Smooth muscle cell (in vitro differentiated cells): ENCODE data around the gene CNTNAP2. TPM values are rescaled to one million over a fixed set of nuclear protein-coding genes. Genes with fewer than 3 reads are reported as not detected.

ENCODE experiments used
- DNase-seq: peaks from one replicate; lab custom pipeline; 2025; ENCODE audit not compliant: unreplicated experiment; lab: John Stamatoyannopoulos, UW
- H2AFZ ChIP-seq: fragments of 200-600 bp; sonication (generic); 2 replicates; pipeline ENCODE4 v1.6.0; 2016; ENCODE audit warnings: antibody characterized with exemption, low read depth, mild to moderate bottlenecking
- H3F3A ChIP-seq: fragments of 200-600 bp; sonication (generic); 2 replicates; pipeline ENCODE4 v1.6.0; 2017; ENCODE audit warnings: antibody characterized with exemption, low read depth
- H3K27ac ChIP-seq: fragments of 200-600 bp; sonication (generic); 2 replicates; pipeline ENCODE4 v1.5.1; 2016; ENCODE audit warnings: low read depth, mild to moderate bottlenecking
- H3K27me3 ChIP-seq: fragments of 200-600 bp; sonication (generic); 2 replicates; pipeline ENCODE4 v1.6.1; 2016; ENCODE audit warnings: low read depth, mild to moderate bottlenecking
- H3K36me3 ChIP-seq: fragments of 200-600 bp; sonication (generic); 2 replicates; pipeline ENCODE4 v1.5.1; 2016; ENCODE audit warnings: low read depth
- H3K4me1 ChIP-seq: fragments of 200-600 bp; sonication (generic); 2 replicates; pipeline ENCODE4 v1.5.1; 2016; ENCODE audit warnings: low read depth
- H3K4me2 ChIP-seq: fragments of 200-600 bp; sonication (generic); 2 replicates; pipeline ENCODE4 v1.6.0; 2016; ENCODE audit warnings: mild to moderate bottlenecking
- H3K4me3 ChIP-seq: fragments of 200-600 bp; sonication (generic); 2 replicates; pipeline ENCODE4 v1.5.1; 2016; ENCODE audit warnings: mild to moderate bottlenecking
- H3K79me2 ChIP-seq: fragments of 200-600 bp; sonication (generic); 2 replicates; pipeline ENCODE4 v1.6.0; 2016; ENCODE audit warnings: low read depth, mild to moderate bottlenecking
- H3K9ac ChIP-seq: fragments of 200-600 bp; sonication (generic); 2 replicates; pipeline ENCODE4 v1.6.0; 2016; ENCODE audit warnings: low read depth
- H3K9me3 ChIP-seq: fragments of 200-600 bp; sonication (generic); replicated peaks from 2 replicates; pipeline ENCODE4 v1.5.1; 2016; ENCODE audit warnings: low read depth
- H4K20me1 ChIP-seq: fragments of 200-600 bp; sonication (generic); 2 replicates; pipeline ENCODE4 v1.6.0; 2016; ENCODE audit warnings: low read depth
- CTCF ChIP-seq: fragments of 200-600 bp; sonication (generic); IDR thresholded peaks from 2 replicates; pipeline ENCODE4 v1.5.1; 2017; ENCODE audit warnings: borderline replicate concordance, mild to moderate bottlenecking, antibody characterized with exemption; ENCODE audit not compliant: insufficient read depth, poor library complexity, severe bottlenecking
- WGBS: methylation state at CpG from one replicate; pipeline ENCODE4 v1.1.7; 2016; ENCODE audit warnings: low lambda C conversion rate; 5-methylcytosine and 5-hydroxymethylcytosine counted together
- polyA plus RNA-seq: library from polyadenylated mRNA; unstranded; fragments of >200 nt; fragmentation: Nextera tagmentation; extraction: Ambion mirVana; gene quantifications from 2 replicates; pipeline ENCODE4 v1.2.1, GENCODE V29; 2016
- total RNA-seq: library from RNA; depleted of rRNA; stranded (reverse); fragments of >200 nt; gene quantifications from 2 replicates; pipeline ENCODE4 v1.2.3, GENCODE V29; 2014

Gene CNTNAP2
- total and polyA plus RNA-seq, 2 experiments from 2014 or later: 1.7 to 9.0 TPM

GRCh38 chr7:147298611-147299043, 1182.0 kb downstream of the CNTNAP2 start:
- Histone ChIP-seq H3K27ac (no peak overlapping the region), H3K9me3 (no peaks in the 10 kb centered on the region), H2AFZ (no peak overlapping the region), H3K79me2 (no peaks in the 10 kb centered on the region), H3K4me1 (no peaks in the 10 kb centered on the region), H3K4me3 (no peak overlapping the region), H4K20me1 (no peaks in the 10 kb centered on the region), H3K4me2 (no peak overlapping the region), H3K27me3 (no peaks in the 10 kb centered on the region), H3K9ac (no peak overlapping the region), H3F3A (no peaks in the 10 kb centered on the region), H3K36me3 (no peaks in the 10 kb centered on the region)
- no peak for DNase-seq
- TF ChIP-seq CTCF: no peak
- WGBS: 46% methylated on average over 1 of the region's 1 CpG

GRCh38 chr7:147300293-147300692, 1183.7 kb downstream of the CNTNAP2 start:
- H3K79me2 ChIP-seq: no peaks in the 10 kb centered on the region
- no peaks in the 10 kb centered on the region for H3K4me1 ChIP-seq
- H4K20me1 ChIP-seq: no peaks in the 10 kb centered on the region
- H2AFZ ChIP-seq: no peak overlapping the region
- H3K9me3 ChIP-seq: no peaks in the 10 kb centered on the region
- no peaks in the 10 kb centered on the region for H3K36me3 ChIP-seq
- no peak overlapping the region for H3K27ac ChIP-seq
- H3K27me3 ChIP-seq: no peaks in the 10 kb centered on the region
- WGBS: 89% methylated on average over 1 of the region's 1 CpG
- no peak overlapping the region for H3K4me2 ChIP-seq
- no peak for TF ChIP-seq CTCF
- DNase-seq: no peak
- no peaks in the 10 kb centered on the region for H3F3A ChIP-seq
- no peak overlapping the region for H3K9ac ChIP-seq
- H3K4me3 ChIP-seq: no peak overlapping the region

GRCh38 chr7:147304376-147304775, 1187.8 kb downstream of the CNTNAP2 start:
- Histone ChIP-seq H3F3A (no peaks in the 10 kb centered on the region), H4K20me1 (no peaks in the 10 kb centered on the region), H3K27ac (no peak overlapping the region), H3K4me2 (no peak overlapping the region), H3K36me3 (no peaks in the 10 kb centered on the region), H2AFZ (no peak overlapping the region), H3K9me3 (no peaks in the 10 kb centered on the region), H3K4me3 (no peak overlapping the region), H3K4me1 (no peaks in the 10 kb centered on the region), H3K79me2 (no peaks in the 10 kb centered on the region), H3K9ac (no peak overlapping the region), H3K27me3 (no peaks in the 10 kb centered on the region)
- DNase-seq: no peak
- TF ChIP-seq CTCF: no peak
- WGBS: 97% methylated on average over 2 of the region's 2 CpGs

GRCh38 chr7:147305827-147306226, 1189.2 kb downstream of the CNTNAP2 start:
- no peaks in the 10 kb centered on the region for H3K27me3 ChIP-seq
- WGBS: 77% methylated on average over 2 of the region's 2 CpGs
- H3F3A ChIP-seq: no peaks in the 10 kb centered on the region
- no peak overlapping the region for H3K4me3 ChIP-seq
- no peaks in the 10 kb centered on the region for H3K9me3 ChIP-seq
- H3K79me2 ChIP-seq: no peaks in the 10 kb centered on the region
- no peaks in the 10 kb centered on the region for H4K20me1 ChIP-seq
- no peaks in the 10 kb centered on the region for H3K36me3 ChIP-seq
- TF ChIP-seq CTCF: no peak
- H3K9ac ChIP-seq: no peak overlapping the region
- no peak overlapping the region for H3K27ac ChIP-seq
- H3K4me1 ChIP-seq: no peaks in the 10 kb centered on the region
- no peak overlapping the region for H3K4me2 ChIP-seq
- no peak for DNase-seq
- H2AFZ ChIP-seq: no peak overlapping the region
